HG03460 (cell line): ENCODE measurements around the gene SSR3.

Experiments used
- ATAC-seq: cut with Tn5 transposase; IDR thresholded peaks from one replicate; pipeline ENCODE4 v1.9.1; 2021; ENCODE audit not compliant: unreplicated experiment

SSR3 gene

DNA sequence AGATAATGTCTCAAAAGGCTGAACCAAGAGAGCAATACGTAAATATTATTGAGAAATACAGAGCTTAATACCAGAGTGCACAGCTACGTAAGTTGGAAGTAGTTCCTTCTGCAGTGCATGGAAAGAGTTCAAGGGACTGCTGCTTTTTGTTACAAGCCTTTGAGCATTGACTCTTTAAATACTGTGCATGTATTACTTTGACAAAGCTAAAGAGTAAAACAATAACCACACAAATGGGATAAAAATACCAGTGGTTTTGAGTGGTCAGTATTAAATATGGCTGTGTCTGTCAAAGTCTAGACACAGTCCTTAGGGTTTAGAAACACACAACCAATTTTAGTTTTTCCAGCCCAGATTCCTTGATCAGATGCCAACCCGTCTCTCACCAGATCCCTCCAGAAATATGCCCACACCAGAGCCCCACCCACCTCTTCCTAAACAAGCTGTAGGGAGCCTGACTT is 62.1 kb downstream of the SSR3 start:
- no peak for ATAC-seq

DNA sequence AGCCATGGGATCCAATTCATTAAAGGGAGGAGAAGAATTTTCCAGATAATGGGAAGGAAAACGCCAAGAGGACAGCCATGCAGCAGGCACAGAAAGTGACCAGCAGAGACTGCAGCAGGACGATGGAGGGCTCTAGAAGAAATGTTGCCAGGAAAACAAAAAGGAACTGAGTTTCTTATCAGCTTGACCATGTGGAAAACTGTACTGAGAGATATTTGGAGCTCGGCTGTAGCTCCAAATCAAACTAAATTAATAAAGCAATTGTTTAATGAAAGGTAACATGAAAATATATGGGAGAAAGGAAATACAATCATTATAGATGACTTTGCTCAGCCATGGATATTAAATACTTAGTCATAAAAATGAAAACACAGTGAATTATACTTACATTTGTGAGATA is 63.7 kb downstream of the SSR3 start:
- ATAC-seq: no peak
